CD4-positive, CD25-positive, alpha-beta regulatory T cell (primary cell): ENCODE measurements around the gene KIF16B. TPM values are rescaled to one million over a fixed set of nuclear protein-coding genes. Genes with fewer than 3 reads are reported as not detected.
"Not testable (repeated sequence)": the region's sequence is repeated elsewhere in the genome, so short reads cannot be mapped to it uniquely, and the experiment has no call there.

Experiments used
- ATAC-seq, 2 donors: fragments of 150-1000 bp; cut with Tn5 transposase; one replicate each; pipeline ENCODE4 v1.10.0; 2021; ENCODE audit warnings: low read depth in 2 of 2, moderate number of reproducible peaks in 2 of 2, moderate library complexity in 1 of 2
- DNase-seq, 3 donors: peaks; one replicate each; pipeline versions ENCODE4 v3.0.0 to v3.0.0-alpha.2; 2012 to 2022; ENCODE audit warnings: mixed read lengths in 1 of 3
- H3K27ac ChIP-seq: one replicate; pipeline ENCODE4 v1.7.0; 2013; ENCODE audit warnings: mild to moderate bottlenecking, low read length; ENCODE audit not compliant: insufficient read depth, poor library complexity, severe bottlenecking
- H3K27me3 ChIP-seq: one replicate; pipeline ENCODE4 v1.7.0; 2013; ENCODE audit warnings: low read length; ENCODE audit not compliant: control insufficient read depth, insufficient read depth
- H3K36me3 ChIP-seq: one replicate; pipeline ENCODE4 v1.7.0; 2013; ENCODE audit warnings: mild to moderate bottlenecking, low read length, moderate library complexity; ENCODE audit not compliant: control insufficient read depth, insufficient read depth
- H3K4me1 ChIP-seq: 2 replicates; pipeline ENCODE4 v1.7.0; 2013; ENCODE audit warnings: mild to moderate bottlenecking, low read length; ENCODE audit not compliant: insufficient read depth, control insufficient read depth, poor library complexity, severe bottlenecking
- H3K4me3 ChIP-seq: one replicate; pipeline ENCODE4 v1.7.0; 2013; ENCODE audit warnings: low read depth, mild to moderate bottlenecking, low read length, moderate library complexity
- H3K9me3 ChIP-seq, 2 experiments: 1 replicate in 1 of 2; 2 replicates in 1 of 2; pipeline ENCODE4 v1.7.0; 2013; ENCODE audit warnings: low read length in 2 of 2, mild to moderate bottlenecking in 1 of 2, moderate library complexity in 1 of 2; ENCODE audit not compliant: control insufficient read depth in 2 of 2
- H3K27ac Mint-ChIP-seq, 3 donors: one replicate each; pipeline ENCODE4 v1.8.0; 2020 to 2022; ENCODE audit warnings: mild to moderate bottlenecking in 3 of 3, mixed read lengths in 3 of 3, moderate library complexity in 2 of 3
- H3K27me3 Mint-ChIP-seq: one replicate; pipeline ENCODE4 v1.8.0; 2022; ENCODE audit warnings: mild to moderate bottlenecking, mixed read lengths
- H3K36me3 Mint-ChIP-seq: one replicate; pipeline ENCODE4 v1.8.0; 2020; ENCODE audit warnings: mixed read lengths
- H3K4me1 Mint-ChIP-seq, 4 donors: one replicate each; pipeline ENCODE4 v1.8.0; 2020 to 2022; ENCODE audit warnings: mixed read lengths in 4 of 4, mild to moderate bottlenecking in 1 of 4
- H3K4me3 Mint-ChIP-seq, 4 donors: one replicate each; pipeline ENCODE4 v1.8.0; 2020 to 2022; ENCODE audit warnings: mild to moderate bottlenecking in 4 of 4, mixed read lengths in 4 of 4, moderate library complexity in 3 of 4
- H3K9me3 Mint-ChIP-seq, 7 donors: one replicate each; pipeline ENCODE4 v1.8.0; 2020 to 2022; ENCODE audit warnings: mixed read lengths in 7 of 7, mild to moderate bottlenecking in 3 of 7, moderate library complexity in 2 of 7
- polyA plus RNA-seq, 4 donors: library from polyadenylated mRNA; unstranded; fragments of 300-500 nt; fragmentation: Illumina TruSeq; gene quantifications; one replicate each; pipeline ENCODE4 v1.2.3, GENCODE V29; 2021
- total RNA-seq: library from RNA; stranded (reverse); gene quantifications from one replicate; pipeline ENCODE4 v1.2.3, GENCODE V29; 2022

The KIF16B gene
- total and polyA plus RNA-seq, 5 donors from 2014 or later, result 3.1 to 5.2 (median 4.8) TPM

DNA sequence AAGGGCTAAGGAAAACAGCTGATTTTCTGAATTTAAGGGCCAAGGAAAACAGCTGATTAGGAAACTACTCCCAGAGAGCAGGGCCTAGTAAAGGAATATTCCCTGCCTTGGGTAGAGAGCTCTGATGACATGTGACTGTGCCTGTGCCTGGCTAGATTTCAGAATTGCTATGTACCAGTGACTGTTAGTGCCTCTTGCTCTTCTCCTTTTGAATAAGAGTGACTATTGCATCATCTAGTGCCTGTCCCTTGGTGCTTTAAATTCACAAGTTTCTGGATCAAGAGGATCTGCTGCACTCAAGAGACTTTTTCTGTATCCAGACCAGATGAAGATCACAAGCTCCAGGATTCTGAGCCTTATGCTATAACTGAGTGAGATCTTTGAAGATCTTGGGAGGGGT lies 332.9 kb downstream of the KIF16B start:
- H3K9me3 ChIP-seq, result peaks cover 2 to 6% of the 10 kb centered on the region in 2 experiments
- Mint-ChIP-seq H3K27me3 (no peaks in the 10 kb centered on the region), H3K27ac (no peak overlapping the region), H3K4me3 (no peak overlapping the region), H3K4me1 (no peaks in the 10 kb centered on the region), H3K9me3 (peaks cover 0 to 8% (median 4%) of the 10 kb centered on the region in 7 donors), H3K36me3 (no peaks in the 10 kb centered on the region)
- H3K27ac ChIP-seq, result no peak overlapping the region
- no peak for DNase-seq
- no peak for ATAC-seq
- H3K36me3 ChIP-seq, result no peaks in the 10 kb centered on the region
- no peak overlapping the region for H3K4me3 ChIP-seq
- H3K27me3 ChIP-seq, result no peaks in the 10 kb centered on the region
- H3K4me1 ChIP-seq, result no peaks in the 10 kb centered on the region

DNA sequence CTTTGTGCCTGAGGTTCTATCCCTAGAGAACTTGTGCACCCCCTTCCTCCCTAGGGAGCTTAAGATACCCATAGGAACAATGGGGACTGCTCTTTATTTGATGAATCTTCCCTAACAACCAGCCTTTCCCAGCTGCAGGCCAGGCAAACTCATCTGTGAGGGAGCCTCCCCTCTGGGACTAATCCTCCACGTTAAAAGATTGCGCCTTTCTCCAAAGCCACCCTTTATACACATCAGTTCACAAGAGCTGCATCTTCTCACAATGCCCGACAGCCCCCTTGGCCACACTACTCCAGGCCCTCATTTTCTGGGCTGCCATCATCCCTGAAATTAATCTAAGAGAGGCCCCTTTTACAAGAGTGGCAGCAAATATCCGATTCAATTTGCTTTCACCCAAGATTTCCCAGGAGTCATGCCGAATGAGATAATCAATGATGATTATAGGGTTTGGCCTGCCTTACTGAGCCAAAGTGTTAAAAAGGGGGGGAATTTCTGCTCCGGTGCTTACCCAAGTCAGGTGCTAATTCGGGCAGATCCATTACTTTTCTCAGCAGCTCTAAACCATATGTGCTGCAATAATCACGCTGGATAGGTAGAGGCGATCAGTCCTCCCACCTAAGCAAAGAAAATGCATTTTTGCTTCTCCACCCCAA lies 336.5 kb downstream of the KIF16B start:
- Histone ChIP-seq H3K9me3 (peaks cover 2 to 6% of the 10 kb centered on the region in 2 experiments), H3K27me3 (no peaks in the 10 kb centered on the region), H3K4me1 (no peaks in the 10 kb centered on the region), H3K36me3 (no peaks in the 10 kb centered on the region), H3K27ac (no peak overlapping the region), H3K4me3 (no peak overlapping the region)
- H3K4me1 Mint-ChIP-seq, result no peaks in the 10 kb centered on the region
- no peak overlapping the region for H3K4me3 Mint-ChIP-seq
- no peak overlapping the region for H3K27ac Mint-ChIP-seq
- H3K36me3 Mint-ChIP-seq, result no peaks in the 10 kb centered on the region
- DNase-seq (no peak), ATAC-seq (no peak)
- no peaks in the 10 kb centered on the region for H3K27me3 Mint-ChIP-seq
- H3K9me3 Mint-ChIP-seq, result peaks cover 0 to 8% (median 2%) of the 10 kb centered on the region in 7 donors

DNA sequence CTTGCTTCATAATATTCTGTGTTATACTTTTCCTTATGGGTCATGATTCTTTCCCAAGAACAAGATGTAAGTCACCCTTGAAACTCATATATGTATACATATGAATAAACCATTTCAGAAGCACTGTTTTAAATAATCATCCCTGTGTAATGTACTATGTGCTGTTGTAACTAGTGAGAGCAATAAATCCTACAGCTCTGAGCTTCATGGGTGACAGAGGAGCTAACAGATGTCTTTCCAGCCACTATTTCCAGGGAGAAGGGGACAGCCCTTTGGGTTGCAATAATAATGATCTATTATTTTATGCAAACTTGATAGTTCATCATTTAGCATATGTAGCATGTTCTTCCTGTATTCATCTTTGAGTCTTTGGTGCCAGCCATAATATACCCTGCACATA lies 342.8 kb downstream of the KIF16B start:
- H3K27me3 Mint-ChIP-seq, result no peaks in the 10 kb centered on the region
- no peak overlapping the region for H3K27ac Mint-ChIP-seq
- DNase-seq (no peak), ATAC-seq (no peak)
- no peaks in the 10 kb centered on the region for H3K4me1 ChIP-seq
- H3K4me3 Mint-ChIP-seq, result no peak overlapping the region
- no peaks in the 10 kb centered on the region for H3K4me1 Mint-ChIP-seq
- H3K4me3 ChIP-seq, result no peak overlapping the region
- no peaks in the 10 kb centered on the region for H3K27me3 ChIP-seq
- no peaks in the 10 kb centered on the region for H3K36me3 ChIP-seq
- peaks cover 0 to 9% (median 4%) of the 10 kb centered on the region in 7 donors for H3K9me3 Mint-ChIP-seq
- H3K36me3 Mint-ChIP-seq, result no peaks in the 10 kb centered on the region
- no peaks in the 10 kb centered on the region for H3K9me3 ChIP-seq
- no peak overlapping the region for H3K27ac ChIP-seq

DNA sequence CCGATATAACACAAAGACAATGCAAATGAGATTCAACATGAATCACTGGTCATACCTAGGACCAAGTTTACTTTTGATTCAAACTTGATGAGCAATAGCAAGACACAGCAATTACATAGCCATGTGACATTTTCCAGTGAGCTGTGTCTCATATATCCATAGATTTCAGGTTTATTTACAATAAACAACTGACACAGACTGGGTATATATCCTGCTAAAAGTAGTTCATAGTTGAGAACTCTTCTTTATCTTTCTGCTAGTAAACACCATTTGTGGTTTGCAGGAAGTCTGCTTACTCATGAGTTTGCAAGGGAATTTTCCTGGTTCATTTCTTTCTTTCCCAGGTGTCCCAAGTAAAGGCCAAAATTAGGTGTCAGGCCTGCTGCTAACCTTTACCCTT lies 343.4 kb downstream of the KIF16B start:
- no peaks in the 10 kb centered on the region for H3K36me3 Mint-ChIP-seq
- H3K27me3 Mint-ChIP-seq, result no peaks in the 10 kb centered on the region
- H3K27ac Mint-ChIP-seq, result no peak overlapping the region
- peaks cover 0 to 9% (median 4%) of the 10 kb centered on the region in 7 donors for H3K9me3 Mint-ChIP-seq
- no peaks in the 10 kb centered on the region for H3K9me3 ChIP-seq
- DNase-seq (no peak), ATAC-seq (no peak)
- no peaks in the 10 kb centered on the region for H3K4me1 ChIP-seq
- H3K27ac ChIP-seq, result no peak overlapping the region
- no peak overlapping the region for H3K4me3 ChIP-seq
- H3K4me1 Mint-ChIP-seq, result no peaks in the 10 kb centered on the region
- H3K36me3 ChIP-seq, result no peaks in the 10 kb centered on the region
- no peak overlapping the region for H3K4me3 Mint-ChIP-seq
- no peaks in the 10 kb centered on the region for H3K27me3 ChIP-seq

DNA sequence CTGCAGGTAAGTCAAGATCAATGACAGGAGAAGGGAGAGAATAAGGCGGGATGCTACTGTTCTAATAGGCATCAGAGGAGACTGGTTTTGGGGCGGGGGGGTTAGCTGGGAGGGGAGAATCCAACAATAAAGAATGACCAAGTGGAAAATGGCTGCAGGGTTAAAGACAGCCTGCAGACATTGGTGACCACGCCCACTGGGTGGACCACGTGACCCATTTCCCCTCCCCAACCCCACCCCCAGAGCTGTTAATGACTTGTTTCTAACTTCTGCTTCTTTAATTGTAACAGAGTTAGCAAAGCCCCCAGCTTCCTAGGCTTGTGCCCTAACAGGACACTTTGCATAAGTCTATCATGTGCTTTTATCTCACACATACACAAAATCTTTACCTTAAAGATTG lies 344.5 kb downstream of the KIF16B start:
- Histone ChIP-seq H3K36me3 (no peaks in the 10 kb centered on the region), H3K4me1 (no peaks in the 10 kb centered on the region), H3K27ac (no peak overlapping the region), H3K9me3 (no peaks in the 10 kb centered on the region), H3K27me3 (no peaks in the 10 kb centered on the region), H3K4me3 (no peak overlapping the region)
- Mint-ChIP-seq H3K27ac (no peak overlapping the region), H3K4me1 (no peaks in the 10 kb centered on the region), H3K4me3 (no peak overlapping the region), H3K36me3 (no peaks in the 10 kb centered on the region), H3K27me3 (no peaks in the 10 kb centered on the region), H3K9me3 (peaks cover 0 to 9% (median 4%) of the 10 kb centered on the region in 7 donors)
- no peak for DNase-seq
- no peak for ATAC-seq

DNA sequence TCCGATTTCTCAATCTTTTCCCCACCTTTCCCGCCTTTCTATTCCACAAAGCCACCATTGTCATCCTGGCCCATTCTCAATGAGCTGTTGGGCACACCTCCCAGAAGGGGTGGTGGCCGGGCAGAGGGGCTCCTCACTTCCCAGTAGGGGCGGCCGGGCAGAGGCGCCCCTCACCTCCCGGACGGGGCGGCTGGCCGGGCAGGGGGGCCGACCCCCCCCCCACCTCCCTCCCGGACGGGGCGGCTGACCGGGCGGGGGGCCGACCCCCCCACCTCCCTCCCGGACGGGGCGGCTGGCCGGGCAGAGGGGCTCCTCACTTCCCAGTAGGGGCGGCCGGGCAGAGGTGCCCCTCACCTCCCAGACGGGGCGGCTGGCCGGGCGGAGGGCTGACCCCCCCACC lies 346.3 kb downstream of the KIF16B start:
- H3K4me3 Mint-ChIP-seq, H3K4me1 ChIP-seq, H3K36me3 Mint-ChIP-seq, ATAC-seq, H3K27ac Mint-ChIP-seq, H3K4me3 ChIP-seq, H3K36me3 ChIP-seq, H3K27ac ChIP-seq, DNase-seq, H3K27me3 Mint-ChIP-seq, H3K9me3 ChIP-seq, H3K27me3 ChIP-seq, H3K9me3 Mint-ChIP-seq, H3K4me1 Mint-ChIP-seq: not testable (repeated sequence)

DNA sequence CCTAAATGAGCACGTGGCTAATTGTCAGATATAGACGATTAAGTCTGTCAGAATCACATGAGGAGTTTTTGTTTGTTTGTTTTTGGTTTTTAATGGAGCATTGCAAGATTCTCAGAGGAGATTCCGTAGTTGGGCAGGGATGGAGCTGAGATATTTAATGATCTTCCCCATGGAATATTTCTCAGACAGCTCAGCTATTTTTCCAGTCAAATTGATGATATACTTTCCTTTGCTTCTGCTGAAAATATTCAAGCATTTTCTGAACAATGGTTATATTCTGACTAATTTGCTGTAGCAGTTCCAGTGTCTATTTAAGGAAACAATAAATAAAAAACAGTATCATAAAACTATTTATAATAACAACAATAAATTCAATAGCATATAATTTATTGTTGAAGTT lies 348.4 kb downstream of the KIF16B start:
- Mint-ChIP-seq H3K36me3 (no peaks in the 10 kb centered on the region), H3K27me3 (no peaks in the 10 kb centered on the region), H3K4me3 (no peak overlapping the region), H3K27ac (no peak overlapping the region), H3K9me3 (peaks cover 0 to 12% (median 3%) of the 10 kb centered on the region in 7 donors), H3K4me1 (no peaks in the 10 kb centered on the region)
- ATAC-seq (no peak), DNase-seq (no peak)
- H3K4me1 ChIP-seq, result no peaks in the 10 kb centered on the region
- H3K27ac ChIP-seq, result no peak overlapping the region
- H3K27me3 ChIP-seq, result no peaks in the 10 kb centered on the region
- H3K9me3 ChIP-seq, result no peaks in the 10 kb centered on the region
- no peaks in the 10 kb centered on the region for H3K36me3 ChIP-seq
- H3K4me3 ChIP-seq, result no peak overlapping the region

DNA sequence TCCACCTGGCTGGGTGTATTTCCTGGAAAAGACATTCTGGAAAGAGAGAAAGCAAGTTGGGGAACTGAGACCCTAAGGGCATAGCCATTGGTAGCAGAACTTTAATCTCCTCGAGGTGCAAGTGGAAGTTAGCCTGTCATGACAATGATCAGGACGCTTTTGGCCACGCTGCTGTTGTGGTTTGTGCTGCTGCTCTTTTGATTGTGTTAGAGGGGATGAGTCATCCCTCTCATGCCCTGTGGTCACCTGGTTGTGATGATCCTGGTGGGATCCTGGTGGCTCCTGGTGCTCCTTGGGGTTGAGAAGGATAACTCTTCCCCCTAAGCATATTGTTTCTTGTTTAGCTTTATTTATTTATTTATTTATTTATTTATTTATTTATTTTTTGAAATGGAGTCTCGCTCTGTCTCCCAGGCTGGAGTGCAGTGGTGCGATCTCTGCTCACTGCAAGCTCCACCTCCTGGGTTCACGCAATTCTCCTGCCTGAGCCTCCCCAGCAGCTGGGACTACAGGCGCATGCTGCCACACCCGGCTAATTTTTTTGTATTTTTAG lies 350.3 kb downstream of the KIF16B start:
- ATAC-seq, result no peak
- no peak for DNase-seq
- no peaks in the 10 kb centered on the region for H3K36me3 ChIP-seq
- H3K9me3 ChIP-seq, result no peaks in the 10 kb centered on the region
- no peaks in the 10 kb centered on the region for H3K4me1 Mint-ChIP-seq
- no peaks in the 10 kb centered on the region for H3K36me3 Mint-ChIP-seq
- peaks cover 0 to 12% (median 3%) of the 10 kb centered on the region in 7 donors for H3K9me3 Mint-ChIP-seq
- H3K27ac Mint-ChIP-seq, result no peak overlapping the region
- no peaks in the 10 kb centered on the region for H3K4me1 ChIP-seq
- no peak overlapping the region for H3K27ac ChIP-seq
- H3K27me3 Mint-ChIP-seq, result no peaks in the 10 kb centered on the region
- H3K4me3 Mint-ChIP-seq, result no peak overlapping the region
- no peak overlapping the region for H3K4me3 ChIP-seq
- H3K27me3 ChIP-seq, result no peaks in the 10 kb centered on the region
